NCI-H1417 treated with DMSO at 0.1 percent for 48 hours (cell line): ENCODE measurements around the gene VPS51.
"Not testable (repeated sequence)": the region's sequence is repeated elsewhere in the genome, so short reads cannot be mapped to it uniquely, and the experiment has no call there.

Experiments
- DNase-seq: peaks from one replicate; lab custom pipeline; 2025; lab: John Stamatoyannopoulos, UW

VPS51 gene

DNA sequence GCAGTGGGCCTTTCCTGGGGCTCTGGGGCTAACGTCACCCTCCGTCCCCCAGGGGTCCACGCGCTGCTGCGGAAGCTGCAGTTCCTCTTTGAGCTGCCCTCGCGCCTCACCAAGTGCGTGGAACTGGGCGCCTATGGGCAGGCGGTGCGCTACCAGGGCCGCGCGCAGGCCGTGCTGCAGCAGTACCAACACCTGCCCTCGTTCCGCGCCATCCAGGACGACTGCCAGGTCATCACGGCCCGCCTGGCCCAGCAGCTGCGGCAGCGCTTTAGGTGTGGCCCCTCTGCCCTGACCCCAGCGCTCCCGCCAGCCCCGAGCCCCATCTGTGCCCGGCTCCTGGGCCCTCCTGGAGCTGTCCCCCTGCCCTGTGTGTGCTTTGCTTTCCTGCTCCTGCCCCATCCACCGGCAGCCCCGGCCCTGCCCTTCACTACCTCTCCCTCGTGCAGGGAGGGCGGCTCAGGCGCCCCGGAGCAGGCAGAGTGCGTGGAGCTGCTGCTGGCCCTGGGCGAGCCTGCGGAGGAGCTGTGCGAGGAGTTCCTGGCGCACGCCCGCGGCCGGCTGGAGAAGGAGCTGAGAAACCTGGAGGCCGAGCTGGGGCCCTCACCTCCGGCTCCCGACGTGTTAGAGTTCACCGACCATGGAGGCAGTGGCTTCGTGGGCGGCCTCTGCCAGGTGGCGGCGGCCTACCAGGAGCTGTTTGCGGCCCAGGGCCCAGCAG, 11.9 kb downstream of the VPS51 start:
- no peak for DNase-seq

DNA sequence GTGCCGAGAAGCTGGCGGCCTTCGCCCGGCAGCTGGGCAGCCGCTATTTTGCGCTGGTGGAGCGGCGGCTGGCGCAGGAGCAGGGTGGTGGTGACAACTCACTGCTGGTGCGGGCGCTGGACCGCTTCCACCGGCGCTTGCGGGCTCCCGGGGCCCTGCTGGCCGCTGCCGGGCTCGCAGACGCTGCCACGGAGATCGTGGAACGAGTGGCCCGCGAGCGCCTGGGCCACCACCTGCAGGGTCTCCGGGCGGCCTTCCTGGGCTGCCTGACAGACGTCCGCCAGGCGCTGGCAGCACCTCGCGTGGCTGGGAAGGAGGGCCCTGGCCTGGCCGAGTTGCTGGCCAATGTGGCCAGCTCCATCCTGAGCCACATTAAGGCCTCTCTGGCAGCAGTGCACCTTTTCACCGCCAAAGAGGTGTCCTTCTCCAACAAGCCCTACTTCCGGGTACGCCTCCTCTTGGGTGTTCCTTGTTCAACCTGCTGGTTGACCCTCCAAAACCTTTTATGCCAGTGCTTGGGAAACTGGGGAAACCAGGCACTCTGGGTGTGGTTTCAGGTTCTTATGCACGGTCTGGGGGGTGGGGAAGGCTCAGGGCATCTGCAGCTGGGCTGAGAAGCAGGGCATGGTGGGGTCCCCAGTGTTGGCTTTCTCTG, 12.6 kb downstream of the VPS51 start:
- DNase-seq = no peak

DNA sequence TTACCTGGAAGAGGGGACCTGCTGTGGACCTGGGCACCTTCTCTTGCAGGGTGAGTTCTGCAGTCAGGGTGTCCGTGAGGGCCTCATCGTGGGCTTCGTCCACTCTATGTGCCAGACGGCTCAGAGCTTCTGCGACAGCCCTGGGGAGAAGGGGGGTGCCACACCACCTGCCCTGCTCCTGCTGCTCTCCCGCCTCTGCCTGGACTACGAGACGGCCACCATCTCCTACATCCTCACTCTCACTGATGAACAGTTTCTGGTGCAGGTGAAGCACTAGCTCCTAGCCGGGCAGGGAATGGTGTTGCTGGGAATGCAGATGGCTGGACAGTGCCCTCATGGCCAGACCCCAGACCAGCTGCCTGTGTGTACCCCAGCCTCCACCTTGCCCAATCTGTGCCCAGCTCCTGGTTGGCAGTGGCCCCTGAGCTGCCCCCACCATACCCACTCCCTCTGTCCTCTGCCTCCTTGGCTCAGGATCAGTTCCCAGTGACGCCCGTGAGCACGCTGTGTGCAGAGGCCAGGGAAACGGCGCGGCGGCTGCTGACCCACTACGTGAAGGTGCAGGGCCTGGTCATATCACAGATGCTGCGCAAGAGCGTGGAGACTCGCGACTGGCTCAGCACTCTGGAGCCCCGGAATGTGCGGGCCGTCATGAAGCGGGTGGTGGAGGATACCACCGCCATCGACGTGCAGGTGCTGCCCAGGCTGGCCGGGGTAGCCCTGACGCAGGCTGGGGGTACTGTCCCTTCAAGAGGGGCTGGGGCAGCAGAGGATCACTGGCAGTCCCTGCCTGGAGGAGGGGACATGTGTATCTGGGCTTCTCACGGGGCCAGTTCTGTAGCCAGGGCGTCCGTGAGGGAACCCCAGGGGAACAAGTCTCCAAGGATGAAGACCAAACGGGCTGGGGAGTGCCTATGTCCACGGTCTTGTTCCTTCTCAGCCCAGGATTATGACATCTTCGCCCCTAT, 13.5 kb downstream of the VPS51 start:
- no peak for DNase-seq

DNA sequence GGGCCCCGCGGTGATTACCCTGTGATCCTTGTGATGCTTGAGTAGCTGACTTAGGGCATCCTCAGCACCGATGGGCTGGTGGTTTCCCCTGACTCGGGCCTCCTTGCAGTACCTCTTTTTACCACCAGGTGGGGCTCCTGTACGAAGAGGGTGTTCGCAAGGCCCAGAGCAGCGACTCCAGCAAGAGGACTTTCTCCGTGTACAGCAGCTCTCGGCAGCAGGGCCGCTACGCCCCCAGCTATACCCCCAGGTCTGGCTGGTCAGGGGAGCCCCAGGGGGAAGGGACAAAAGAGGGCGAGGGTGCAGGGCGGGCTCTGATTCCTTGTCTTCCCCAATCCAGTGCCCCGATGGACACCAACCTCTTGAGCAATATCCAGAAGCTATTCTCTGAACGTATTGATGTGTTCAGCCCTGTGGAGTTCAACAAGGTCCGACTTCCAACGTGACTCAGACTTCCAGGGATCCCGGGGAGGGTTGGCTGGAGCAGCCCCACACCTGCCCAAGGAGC, 14.4 kb downstream of the VPS51 start:
- peak; percentile 51 for DNase-seq

DNA sequence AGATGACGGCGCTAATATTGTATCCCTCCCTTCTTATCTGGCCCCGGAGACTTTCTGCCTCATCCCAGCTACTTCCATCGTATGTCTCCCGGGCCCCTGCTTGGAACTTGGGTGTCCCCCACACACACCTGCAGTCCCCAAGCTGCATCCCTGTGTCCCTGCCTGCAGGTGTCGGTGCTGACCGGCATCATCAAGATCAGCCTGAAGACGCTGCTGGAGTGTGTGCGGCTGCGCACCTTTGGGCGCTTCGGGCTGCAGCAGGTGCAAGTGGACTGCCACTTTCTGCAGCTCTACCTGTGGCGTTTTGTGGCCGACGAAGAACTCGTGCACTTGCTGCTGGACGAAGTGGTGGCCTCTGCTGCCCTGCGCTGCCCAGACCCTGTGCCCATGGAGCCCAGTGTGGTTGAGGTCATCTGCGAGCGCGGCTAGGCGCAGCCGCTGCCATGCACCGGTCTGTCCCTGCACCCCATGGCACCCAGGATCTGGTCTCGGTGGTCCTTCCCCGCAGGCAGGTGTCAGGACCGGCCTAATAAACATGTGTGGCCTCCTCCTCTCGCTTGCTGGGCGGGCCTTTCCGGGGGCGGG, 15.2 kb downstream of the VPS51 start:
- no peak for DNase-seq

DNA sequence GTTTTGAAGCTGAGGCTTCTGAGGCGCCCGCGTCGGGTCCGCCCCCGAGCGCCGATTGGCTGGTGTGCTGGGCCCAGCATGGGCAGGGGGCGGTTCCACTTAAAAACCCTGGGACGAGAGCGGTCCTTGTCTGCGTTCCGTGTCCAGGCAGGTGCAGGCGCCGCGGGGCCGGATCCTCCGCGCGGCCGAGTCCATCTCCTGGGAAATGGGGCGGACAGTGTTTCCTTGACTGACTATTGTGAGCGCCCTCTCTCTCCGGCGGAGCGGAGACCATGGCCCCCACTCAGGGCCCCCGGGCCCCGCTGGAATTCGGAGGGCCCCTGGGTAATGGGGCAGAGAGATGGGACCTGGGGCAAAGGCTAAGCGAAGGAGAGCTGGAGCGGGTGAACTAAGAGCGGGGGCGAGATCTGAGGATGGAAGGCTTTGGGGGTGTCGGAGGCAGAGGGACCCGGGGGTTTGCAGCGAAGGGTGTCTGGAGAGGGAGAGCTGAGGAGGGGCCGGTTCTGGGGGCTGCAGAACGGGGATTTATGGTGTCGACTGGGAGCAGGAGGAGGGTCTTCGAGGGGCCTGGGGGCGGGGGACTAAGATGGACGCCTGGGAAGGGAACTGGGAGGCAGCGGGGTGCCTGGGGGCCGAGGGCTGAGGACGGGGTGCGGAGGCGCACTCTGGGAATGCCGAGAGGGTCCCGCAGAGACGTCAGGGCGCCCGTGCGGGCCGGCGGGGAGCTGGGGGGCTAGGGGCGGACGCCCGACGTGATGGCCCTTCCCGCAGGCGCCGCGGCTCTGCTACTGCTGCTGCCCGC, 15.9 kb downstream of the VPS51 start, which contains the start of gene TM7SF2:
TSS of gene TM7SF2 (plus strand) at position 129 of the 802 bp plus-strand sequence. CDS start at position 273, 144 bp downstream.
- DNase-seq = peak; percentile 77

DNA sequence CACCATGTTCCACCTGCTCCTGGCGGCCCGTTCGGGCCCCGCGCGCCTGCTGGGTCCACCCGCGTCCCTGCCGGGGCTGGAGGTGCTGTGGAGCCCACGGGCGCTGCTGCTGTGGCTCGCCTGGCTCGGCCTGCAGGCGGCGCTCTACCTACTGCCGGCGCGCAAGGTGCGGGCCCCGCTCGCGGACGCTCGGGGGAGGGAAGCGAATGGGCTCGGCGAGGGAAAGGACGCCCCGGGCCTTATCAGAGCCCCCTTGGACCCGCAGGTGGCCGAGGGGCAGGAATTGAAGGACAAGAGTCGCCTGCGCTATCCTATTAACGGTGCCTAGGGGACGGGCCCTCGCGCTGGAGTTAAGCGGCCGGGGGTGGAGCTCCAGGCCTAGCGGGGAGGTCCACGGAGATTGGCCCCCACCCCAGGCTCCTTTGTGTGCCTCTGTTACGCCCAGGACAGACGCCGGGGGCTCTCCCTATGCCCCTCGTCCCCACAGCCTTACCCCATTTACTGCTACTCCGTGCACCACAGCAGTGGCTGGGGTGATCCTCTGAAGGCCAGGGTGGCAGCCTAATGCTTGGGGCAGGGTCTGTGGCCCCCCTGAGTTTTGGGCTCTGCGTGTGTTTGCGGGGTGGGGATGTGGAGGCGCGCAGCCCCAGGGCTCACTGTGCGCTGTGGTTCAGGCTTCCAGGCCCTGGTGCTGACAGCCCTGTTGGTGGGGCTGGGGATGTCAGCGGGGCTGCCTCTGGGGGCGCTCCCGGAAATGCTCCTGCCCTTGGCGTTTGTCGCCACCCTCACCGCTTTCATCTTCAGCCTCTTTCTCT, 16.7 kb downstream of the VPS51 start:
- no peak for DNase-seq

DNA sequence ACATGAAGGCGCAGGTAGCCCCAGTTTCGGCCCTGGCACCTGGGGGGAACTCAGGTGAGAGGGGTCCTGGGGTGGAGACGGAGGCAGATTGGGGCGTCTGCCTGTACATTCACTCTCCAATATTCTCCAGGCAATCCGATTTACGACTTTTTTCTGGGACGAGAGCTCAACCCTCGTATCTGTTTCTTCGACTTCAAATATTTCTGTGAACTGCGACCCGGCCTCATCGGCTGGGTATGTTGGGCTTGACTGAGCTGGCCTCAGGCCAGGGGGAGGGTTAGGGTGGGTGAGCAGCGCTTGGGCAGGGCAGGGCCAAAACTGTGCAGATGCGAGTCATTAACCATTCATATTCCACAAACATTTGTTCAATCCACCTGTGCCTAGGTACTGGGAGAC, 17.3 kb downstream of the VPS51 start:
- DNase-seq = no peak

DNA sequence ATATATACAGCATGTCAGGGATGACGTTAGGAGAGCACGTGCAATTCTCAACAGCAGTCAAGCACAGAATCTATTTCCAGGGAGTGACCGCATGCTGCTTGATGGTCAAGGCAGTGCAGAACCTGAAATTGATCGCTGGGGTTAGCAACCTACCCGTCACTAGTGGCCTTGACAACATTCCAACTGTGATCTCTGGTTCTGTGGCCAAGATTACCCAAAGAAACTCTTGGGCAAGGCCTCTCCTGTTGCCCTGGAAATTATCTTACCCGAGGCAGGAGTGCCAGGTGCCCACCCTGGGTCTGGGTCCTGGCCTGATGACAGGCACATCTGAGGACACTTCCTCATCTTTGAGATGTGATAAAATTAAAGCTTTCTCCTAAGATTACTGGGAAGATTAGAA, 17.8 kb downstream of the VPS51 start:
- no peak for DNase-seq

DNA sequence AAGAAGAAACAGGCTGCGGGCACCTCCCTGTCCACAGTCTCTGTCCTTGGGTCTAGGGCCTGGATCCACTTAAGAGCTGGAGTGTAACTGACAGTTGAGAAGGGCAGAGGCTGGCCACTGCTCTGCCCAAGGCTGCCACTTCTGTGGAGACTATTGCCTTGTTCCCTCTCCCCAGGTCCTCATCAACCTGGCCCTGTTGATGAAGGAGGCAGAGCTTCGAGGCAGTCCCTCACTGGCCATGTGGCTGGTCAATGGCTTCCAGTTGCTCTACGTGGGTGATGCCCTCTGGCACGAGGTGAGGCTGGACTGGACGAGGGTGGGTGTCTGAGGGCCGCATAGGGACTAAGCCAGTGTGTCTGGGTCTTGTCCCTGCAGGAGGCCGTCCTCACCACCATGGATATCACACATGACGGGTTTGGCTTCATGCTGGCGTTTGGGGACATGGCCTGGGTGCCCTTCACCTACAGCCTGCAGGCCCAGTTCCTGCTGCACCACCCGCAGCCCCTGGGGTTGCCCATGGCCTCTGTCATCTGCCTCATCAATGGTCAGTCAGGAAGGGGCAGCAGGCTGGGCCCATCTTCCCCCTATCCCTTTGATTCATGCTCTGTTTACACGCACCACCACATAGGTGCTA, 18.6 kb downstream of the VPS51 start:
- DNase-seq = no peak

DNA sequence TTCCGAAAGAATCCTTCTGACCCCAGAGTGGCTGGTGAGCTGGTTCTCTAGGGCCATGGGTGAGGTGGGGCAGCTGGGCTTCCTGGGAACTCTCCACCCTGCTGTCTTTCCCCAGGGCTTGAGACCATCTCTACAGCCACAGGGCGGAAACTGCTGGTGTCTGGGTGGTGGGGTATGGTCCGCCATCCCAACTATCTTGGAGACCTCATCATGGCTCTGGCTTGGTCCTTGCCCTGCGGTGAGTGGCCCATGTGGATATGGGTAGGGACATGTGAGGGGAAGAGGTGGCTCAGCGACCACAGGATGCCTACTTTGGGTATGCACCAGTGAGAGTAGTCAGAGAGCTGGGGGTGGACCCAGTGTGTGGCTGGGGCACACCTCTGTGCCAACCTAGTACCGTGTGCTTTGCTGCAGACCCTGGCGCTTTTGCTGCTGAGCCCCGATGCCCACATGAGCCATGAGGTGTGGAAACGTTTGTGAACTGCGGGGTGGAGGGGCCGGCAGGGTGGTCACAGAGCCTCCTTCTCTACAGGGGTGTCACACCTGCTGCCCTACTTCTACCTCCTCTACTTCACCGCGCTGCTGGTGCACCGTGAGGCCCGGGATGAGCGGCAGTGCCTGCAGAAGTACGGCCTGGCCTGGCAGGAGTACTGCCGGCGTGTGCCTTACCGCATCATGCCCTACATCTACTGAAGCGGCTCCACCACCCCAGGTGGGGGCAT, 19.5 kb downstream of the VPS51 start:
- no peak for DNase-seq

DNA sequence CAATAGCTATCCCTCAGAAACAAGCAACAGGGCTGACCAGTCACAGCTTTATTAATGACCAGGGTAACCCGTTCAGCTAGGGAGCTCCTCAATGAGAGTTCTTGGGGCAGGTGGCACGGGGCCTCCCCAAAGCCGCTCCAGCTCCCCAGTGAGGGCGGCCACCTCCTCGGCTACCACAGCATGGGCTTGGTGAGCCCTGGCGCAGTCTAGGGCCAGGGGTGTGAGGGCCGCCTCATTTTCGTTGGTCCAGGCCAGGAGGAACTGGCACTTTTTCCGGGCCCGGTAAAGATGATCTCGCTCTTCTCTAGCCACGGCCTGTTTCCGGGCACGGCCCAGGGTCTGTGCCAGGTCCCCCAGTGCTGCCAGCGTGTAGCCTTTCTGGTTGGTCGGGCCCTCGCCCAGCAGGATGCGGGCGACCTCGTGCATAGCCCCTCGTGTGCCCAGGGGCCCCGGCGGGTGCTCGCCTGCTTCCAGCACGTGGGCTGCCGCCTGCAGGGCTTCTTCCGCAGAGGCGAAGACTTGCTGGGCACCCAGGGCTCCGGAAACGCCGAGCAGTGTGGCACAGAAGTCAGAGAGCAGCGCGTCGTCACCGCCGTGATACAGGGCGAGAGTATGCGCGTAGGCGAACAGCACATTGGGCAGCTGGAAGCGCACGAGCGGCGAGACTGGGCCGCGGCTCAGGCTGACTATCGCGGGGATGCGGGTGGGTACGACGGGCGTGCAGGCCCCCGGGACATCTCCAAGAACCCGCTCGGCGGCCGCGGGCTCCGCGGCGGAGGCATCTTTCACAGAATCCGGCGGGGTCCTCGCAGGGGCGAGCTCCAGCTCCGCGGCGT, 20.6 kb downstream of the VPS51 start:
- no peak for DNase-seq

DNA sequence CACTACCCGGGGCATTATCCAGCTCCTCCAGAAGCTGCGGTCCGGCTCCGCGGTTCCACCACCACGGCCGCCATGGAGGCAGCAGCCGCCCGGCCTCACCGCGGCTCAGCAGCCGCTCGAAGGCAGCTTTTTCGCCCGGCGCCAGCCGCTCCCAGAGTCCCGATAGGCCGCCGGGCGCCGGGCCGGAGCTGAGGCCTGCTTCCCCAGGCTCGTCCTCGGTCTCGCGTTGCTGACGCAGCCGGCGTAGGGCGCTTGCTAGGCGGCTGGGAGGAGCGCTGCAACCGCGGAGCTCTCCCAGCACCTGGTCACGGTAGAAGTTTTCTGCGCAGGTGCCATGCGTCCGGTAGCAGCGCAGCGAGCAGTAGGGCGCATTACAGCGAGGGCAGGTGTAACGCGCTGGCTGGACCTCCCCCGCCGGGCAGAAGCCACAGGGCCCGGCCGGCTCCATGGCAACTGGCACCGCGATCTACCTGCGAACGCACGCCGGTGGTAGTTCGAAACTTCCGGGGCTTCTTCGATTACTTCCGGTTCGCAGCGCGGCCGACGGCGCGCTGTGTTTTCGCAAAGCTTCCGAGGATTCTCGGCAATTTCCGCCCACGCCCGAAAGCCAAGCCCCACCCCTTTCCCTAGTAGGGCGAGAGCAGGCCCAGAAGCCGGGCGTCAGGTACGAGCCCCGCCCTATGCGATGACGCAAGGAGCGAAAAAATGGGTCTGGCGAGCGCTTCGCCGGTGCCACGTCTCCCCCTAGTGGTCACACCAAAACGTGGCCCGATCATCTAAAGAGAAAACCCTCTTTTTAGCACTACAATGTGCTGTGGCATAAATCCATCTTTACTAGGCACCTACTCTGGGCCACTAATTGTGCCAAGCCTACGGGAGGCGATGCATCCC, 21.4 kb downstream of the VPS51 start, which contains the start of gene ZNHIT2:
TSS of gene ZNHIT2 (minus strand) at position 496 of the 891 bp plus-strand sequence. CDS start at position 448, 48 bp downstream.
- peak; percentile 96 for DNase-seq

DNA sequence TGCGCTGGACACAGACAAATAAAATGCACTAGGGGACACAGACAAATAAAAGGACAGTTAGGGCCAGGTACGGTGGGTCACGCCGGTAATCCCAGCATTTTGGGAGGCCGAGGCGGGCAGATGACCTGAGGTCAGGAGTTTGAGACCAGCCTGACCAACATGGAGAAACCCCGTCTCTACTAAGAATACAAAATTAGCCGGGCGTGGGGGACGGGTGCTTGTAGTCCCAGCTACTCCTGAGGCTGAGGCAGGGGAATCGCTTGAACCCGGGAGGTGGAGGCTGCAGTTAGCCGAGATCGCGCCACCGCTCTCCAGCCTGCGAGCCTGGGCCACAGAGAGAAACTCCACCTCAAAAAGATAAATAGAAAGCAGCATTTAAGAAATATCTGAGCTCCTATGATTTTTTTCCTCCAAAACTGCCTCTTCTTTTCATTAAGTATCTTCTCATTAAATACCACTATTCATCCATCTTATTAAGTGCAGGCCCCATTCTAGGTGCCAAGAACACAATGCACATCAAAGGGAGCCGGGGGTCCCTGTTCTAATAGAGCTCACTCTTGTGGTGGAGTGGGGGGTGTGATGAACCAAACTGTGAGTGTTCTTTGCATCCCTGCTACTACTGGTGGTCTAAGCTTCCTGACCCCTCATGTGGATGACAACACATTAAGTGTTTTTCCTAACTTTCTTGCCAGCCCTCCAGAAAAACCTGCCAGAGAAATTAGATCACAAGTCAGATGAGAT, 22.3 kb downstream of the VPS51 start:
- no peak for DNase-seq

DNA sequence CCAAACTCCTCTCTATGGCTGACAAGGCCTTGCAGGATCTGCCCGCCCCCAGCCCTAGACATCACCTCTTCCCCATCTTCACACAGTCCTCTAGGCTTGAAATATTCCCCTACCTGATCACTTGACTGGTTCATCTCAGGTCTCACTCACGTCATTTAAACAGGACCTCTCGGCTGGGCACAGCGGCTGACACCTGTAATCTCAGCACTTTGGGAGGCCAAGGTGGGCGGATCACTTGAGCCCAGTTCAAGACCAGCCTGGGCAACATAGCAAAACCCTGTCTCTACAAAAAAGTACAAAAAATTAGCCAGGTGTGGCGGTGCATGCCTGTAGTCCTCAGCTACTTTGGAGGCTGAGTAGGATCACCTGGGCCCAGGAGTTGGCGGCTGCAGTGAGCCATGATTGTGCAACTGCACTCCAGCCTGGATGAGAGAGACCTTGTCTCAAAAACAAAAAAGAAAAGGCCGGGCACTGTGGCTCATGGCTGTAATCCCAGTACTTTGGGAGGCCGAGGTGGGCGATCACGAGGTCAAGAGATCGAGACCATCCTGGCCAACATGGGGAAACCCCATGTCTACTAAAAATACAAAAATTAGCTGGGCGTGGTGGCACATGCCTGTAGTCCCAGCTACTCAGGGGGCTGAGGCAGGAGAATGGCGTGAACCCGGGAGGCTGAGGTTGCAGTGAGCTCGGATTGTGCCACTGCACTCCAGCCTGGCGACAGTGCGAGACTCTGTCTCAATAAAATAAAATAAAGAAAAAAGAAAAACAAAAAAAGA, 23.1 kb downstream of the VPS51 start:
- DNase-seq = not testable (repeated sequence)

DNA sequence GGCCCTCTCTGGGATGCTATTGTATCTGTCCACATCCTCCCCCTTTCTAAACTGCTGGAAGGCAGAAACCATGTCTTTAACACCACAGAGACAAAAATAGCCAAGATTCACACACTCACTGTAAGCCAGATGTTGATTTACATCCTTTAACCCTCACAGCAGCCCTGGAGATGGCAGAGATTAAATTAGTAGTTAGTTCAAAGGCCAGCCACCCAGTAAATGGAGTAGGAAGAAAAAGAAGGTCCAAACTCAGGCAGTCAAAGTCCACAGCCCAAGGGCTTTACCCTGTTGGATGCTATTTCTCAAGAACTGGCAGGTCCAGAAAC, 23.6 kb downstream of the VPS51 start:
- DNase-seq = no peak
